Stimulated activated CD4-positive, alpha-beta T cell treated with anti-CD3 and anti-CD28 coated beads, TNF-alpha, amount 100 ng/mL, for 4 hours (primary cell): ENCODE data around the gene ST13.
"Not testable (repeated sequence)": the region's sequence is repeated elsewhere in the genome, so short reads cannot be mapped to it uniquely, and the experiment has no call there.

Source experiments
- DNase-seq, 3 experiments: peaks; one replicate each; pipeline ENCODE4 v3.0.0-alpha.2; 2020; ENCODE audit warnings: low read depth in 3 of 3

The ST13 gene

DNA sequence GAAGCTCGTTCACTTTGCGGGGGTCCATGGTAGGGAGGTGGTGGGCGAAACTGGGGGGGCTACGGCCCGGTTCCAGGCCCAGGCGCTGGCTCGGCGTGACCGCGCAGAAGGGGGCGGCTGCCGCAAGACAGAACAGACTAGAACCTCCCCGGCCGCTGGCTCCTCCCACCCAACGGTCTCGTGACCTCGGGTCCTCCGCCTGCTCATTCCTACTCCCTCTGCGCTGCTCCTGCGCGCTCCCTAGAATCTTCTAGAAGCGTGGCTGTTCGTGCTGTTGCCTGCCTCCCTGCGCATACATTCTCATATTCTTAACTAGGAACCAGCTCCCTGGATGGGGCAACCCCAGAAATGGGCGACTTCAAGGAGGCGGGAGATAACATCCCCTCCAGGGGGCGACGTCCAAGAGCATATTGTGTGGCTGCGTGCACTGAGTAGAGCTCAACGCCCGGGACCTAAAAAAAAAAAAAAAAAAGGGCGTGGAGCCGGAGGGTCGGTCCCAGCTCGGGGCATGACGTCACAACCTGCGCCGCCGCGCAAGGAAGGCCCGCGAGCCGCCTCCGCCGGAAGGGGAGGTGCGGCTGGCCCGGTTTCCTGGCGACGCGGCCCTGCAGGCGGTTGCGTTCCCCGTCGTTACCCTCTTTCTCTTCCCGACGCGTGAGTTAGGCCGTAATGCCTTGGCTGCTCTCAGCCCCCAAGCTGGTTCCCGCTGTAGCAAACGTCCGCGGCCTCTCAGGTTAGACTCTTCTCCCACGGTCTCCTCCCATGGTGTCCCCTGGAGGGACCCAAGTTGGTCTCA is at the start of gene ST13, which contains the start of gene XPNPEP3:
Gene ST13 (minus strand): TSS at position 127 of the 796 bp plus-strand sequence. CDS start 99 bp downstream, at position 28.
Gene XPNPEP3 (plus strand): TSS at position 636 of the 796 bp plus-strand sequence. CDS start 34 bp downstream, at position 670.
- DNase-seq, result peak; percentile 93 to 94 (median 93)

GRCh38 chr22:40904101-40904500 is 47.7 kb upstream of the ST13 start:
- DNase-seq, result no peak

- DNase-seq, result no peak
Observed at GRCh38 chr22:40898850-40899357, 42.5 kb upstream of the ST13 start.

- no peak for DNase-seq
Observed at GRCh38 chr22:40894417-40894816, 38.0 kb upstream of the ST13 start.

DNA sequence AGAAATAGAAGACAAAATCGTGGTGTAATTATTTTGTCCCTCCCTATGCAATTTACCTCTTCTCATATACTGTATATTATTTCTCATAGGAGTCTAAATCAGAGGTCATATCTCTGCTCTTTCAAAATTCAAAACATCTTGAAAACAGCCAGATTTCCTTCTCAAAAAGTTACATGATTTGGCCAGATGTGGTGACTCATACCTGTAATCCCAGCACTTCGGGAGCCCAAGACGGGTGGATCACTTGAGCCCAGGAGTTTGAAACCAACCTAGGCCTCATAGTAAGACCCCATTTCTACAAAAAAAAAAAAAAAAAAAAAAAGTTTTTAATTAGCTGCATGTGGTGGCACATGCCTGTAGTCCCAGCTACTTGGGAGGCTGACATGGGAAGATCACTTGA is 34.4 kb upstream of the ST13 start:
- no peak for DNase-seq

GRCh38 chr22:40889116-40889515 is 32.7 kb upstream of the ST13 start:
- DNase-seq, result no peak

GRCh38 chr22:40878922-40879321 is 22.5 kb upstream of the ST13 start:
- no peak for DNase-seq

DNA sequence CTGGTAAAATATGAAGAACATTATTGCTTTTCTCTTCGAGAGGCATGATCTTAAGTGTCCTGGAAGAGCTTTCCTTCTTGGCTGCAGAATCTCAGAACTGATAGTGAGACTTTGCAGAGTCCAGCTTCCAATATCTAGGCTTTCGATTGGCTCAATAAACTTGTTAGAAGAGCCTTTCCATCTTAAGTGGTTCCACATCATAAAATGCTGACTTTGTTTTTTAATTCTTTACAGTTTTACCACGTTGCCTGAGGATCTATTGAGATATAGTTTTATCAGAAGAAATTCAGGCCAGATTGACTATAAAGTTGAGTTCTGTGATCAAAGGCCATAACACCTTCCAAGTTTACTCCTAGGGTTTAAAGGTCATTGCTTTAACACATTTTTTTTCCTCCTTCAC is 21.0 kb upstream of the ST13 start:
- DNase-seq, result no peak

DNA sequence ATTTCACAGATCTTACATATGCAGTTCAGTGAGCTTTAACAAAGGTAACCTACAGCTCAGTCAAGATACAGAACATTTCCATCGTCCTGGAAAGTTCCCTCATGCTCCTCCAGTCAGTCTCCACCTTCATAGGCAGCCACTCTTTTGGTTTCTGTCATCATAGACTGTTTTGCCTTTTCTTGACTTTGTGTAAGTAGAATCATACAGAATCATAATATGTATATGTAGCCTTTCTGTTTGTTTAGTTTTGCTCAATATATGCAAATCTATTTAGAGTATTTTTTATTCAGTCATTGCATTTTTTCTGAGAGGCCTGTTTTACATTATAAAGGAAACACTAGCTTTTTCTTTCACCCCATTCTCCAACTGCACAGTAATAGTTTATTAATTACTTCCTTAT is 20.5 kb upstream of the ST13 start:
- no peak for DNase-seq

GRCh38 chr22:40875111-40875510 is 18.7 kb upstream of the ST13 start:
- DNase-seq, result no peak

- DNase-seq, result no peak
Observed at GRCh38 chr22:40874016-40874415, 17.6 kb upstream of the ST13 start.

DNA sequence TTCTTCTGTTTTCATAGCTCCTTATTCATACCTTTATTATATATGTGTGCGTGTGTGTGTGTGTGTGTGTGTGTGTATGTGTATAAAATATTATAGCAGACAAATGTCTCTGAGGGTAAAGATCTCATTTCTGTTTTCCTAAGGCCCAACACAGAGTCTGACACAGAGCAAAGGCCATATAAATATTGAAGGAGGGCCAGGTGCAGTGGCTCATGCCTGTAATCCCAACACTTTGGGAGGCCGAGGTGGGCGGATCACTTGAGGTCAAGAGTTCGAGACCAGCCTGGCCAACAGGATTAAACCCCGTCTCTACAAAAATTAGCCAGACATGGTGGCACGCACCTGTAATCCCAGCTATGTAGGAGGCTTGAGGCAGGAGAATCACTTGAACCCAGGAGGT is 11.9 kb upstream of the ST13 start:
- DNase-seq, result not testable (repeated sequence)

DNA sequence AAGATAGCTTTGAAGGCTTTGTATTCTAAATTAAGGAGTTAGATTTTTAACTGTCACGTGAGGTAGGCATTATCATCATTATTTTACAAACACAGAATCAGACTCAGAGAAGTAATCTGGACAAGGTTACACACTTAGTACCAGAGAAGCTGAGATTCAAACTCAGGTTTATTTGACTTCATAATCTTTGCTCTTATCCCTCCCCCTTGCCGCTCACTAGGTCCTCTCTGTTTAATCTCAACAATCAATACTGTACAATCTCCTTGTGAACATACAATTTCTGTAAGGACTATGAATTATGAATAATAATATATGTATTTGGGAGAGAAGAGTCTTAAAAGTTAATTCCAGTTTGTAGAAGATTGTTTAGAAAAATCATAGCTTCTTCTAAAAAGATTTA is 10.7 kb upstream of the ST13 start:
- DNase-seq, result no peak

- no peak for DNase-seq
Observed at GRCh38 chr22:40862537-40862936, 6.1 kb upstream of the ST13 start.

DNA sequence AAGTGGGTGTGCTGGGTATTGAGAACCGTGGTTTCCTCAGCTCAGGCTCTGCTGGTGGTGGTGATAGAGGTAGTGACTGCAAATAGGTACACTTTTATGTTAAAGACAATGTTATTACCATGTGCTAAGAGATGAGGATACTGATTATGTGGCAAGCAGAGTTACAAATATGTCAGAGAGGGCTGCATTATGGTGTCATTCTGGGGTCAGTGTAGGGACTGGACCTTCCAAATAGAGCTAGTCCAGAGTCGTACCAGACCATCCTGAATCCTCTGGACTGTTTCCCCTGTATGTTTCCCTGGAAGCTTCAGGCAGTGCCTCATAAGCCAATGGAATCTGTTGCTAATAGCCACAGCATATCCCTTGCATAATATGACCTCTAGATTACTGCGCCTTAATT is 5.6 kb upstream of the ST13 start, which contains the start of gene DNAJB7:
Gene DNAJB7 (minus strand): TSS at position 101 of the 400 bp plus-strand sequence. CDS start 119 bp downstream, outside the sequence.
- DNase-seq, result no peak

GRCh38 chr22:40857309-40857855 is 943 bp upstream of the ST13 start:
- no peak for DNase-seq

- DNase-seq, result no peak
Observed at GRCh38 chr22:40855979-40856512, 393 bp downstream of the ST13 start.

DNA sequence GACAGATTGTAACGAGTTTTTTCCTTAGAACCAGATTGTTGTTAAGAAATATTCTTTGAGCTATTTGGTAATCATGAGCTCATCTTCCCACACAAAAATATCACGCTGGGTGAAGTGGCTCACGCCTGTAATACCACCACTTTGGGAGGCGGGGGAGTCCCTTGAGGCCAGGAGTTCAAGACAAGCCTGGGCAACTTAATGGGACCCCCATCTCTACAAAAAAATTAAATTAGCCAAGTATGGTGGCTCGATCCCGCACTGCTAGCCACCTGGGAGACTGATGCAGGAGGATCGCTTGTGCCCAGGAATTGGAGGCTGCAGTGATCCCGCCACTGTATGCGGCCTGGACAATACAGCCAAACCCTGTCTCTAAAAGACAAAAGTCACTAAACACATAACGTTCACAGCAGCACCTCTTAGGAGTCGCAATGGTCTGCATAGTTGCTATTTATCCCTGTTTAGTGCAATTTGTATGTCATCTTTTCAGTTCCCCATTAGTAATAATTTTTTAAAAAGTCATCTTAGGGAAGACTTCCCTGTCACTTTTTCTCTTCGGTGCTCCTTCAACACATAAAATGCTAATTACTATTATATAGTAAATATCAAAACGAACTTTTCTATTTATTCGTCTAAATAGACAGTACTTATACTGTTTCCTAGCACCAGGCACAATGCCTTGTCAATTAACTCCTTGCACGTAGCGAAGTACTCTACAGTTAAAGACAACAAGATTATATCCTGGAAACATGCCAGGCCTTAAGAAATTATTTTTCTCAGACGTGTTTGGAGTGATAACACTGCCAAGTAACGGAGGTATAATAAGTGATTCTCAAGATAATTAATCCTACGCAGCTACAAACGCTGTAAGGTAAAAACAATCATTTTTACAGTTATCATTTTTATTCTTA is 1.1 kb downstream of the ST13 start:
- DNase-seq, result no peak

DNA sequence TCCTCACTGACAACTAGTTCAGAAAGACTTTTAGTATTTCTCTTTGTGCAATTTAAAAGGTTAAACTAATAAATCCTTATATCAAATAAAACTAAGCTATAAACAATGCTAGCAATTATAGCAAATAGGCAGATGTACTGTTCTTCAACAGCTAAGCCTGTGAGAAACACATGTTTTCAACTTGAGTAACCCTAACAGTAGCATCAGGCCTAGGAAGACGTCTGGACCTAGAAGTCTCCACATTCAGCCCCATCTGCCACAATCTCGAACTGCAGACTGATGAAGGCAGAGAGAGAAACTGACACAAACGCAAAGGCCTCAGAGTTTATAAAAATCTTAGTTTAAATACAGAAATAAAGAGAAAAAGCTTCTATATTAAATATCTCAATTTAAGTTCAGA is 2.5 kb downstream of the ST13 start:
- no peak for DNase-seq

DNA sequence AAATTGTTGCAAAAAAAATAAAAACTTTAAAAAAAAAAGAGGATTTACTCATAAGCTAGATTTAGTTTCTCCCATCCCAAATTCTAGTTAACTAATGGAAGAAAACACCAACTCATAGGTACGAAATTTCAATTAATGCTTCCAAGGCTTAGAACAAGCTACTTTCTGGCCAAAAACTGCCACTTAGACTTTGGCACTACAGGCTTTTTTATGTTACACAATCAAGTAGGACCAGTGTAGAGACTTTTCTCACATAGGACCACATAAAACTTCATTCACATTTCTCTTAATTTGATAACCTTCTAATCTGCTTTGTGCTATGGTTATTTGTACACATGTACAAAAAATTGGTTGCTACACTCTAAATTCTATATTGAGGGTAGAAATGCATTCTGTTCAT is 3.1 kb downstream of the ST13 start:
- no peak for DNase-seq

GRCh38 chr22:40845816-40846215 is 10.6 kb downstream of the ST13 start:
- not testable (repeated sequence) for DNase-seq

DNA sequence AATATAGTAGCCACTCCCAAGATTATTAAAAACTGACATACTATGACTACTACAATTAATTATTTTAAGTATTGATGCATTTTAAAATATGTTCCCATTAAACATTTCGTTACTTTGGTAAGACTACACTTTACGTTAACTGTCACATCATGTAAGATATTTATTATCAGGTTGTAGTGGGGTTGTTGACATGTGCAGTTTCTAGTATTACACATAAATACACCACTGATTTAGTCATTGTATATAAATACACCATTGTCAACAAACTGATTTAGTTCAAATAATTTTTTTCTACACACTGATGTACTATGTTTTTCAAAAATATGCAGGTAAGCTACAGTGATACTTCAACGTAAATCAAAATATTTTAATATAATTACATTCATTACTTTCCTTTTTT is 11.5 kb downstream of the ST13 start:
- DNase-seq, result no peak
